Mucosa of descending colon (tissue), 3 donors: ENCODE measurements around the gene SLC25A43. TPM values are rescaled to one million over a fixed set of nuclear protein-coding genes. Genes with fewer than 3 reads are reported as not detected.
A peak's percentile ranks its signal among the peaks of the same experiment; 100 is the strongest.

Experiments used
- ATAC-seq: fragments of 200-7000 bp; cut with Tn5 transposase; one replicate; pipeline ENCODE4 v1.9.1; 2020; ENCODE audit warnings: mild to moderate bottlenecking, moderate library complexity
- DNase-seq, 3 donors: peaks; one replicate each; pipeline ENCODE4 v3.0.0-alpha.2; 2020
- H3K36me3 ChIP-seq: fragments of 200-600 bp; one replicate; pipeline ENCODE4 v1.8.0; 2021; ENCODE audit warnings: low read depth, mild to moderate bottlenecking
- H3K4me1 ChIP-seq: fragments of 200-600 bp; one replicate; pipeline ENCODE4 v1.8.0; 2021; ENCODE audit warnings: low read depth, mild to moderate bottlenecking
- H3K4me3 ChIP-seq: fragments of 200-600 bp; one replicate; pipeline ENCODE4 v1.8.0; 2021; ENCODE audit warnings: mild to moderate bottlenecking
- H3K9me3 ChIP-seq: fragments of 200-600 bp; one replicate; pipeline ENCODE4 v1.8.0; 2021; ENCODE audit warnings: mild to moderate bottlenecking
- intact Hi-C, 2 donors: fragments of 100-400 bp; cut with DNase I in 1 of 2; cut with micrococcal nuclease in 1 of 2; formaldehyde crosslinking; loops; one replicate each; pipeline versions ENCODE4 v1.11.0 to v1.11.1; 2022; cut with DNase I, micrococcal nuclease
- total RNA-seq, 3 donors: library from RNA; stranded (reverse); fragmentation: NEBNext Ultra II Directional in 2 of 3; extraction: Animal tissue kit (Norgen Biotek cat#: 25700) in 2 of 3; gene quantifications; one replicate each; pipeline versions ENCODE4 v1.2.1 to v1.2.4, GENCODE V29; 2021 to 2023
- TF ChIP-seq, protein P1 (sequence below): fragments of 200-600 bp; IDR thresholded peaks from one replicate; pipeline ENCODE4 v1.8.0; 2022; ENCODE audit warnings: antibody characterized with exemption, mild to moderate bottlenecking
- donor health status: DM: no; HTN: no; CAD: no; lungs with moderate emphysema.
- donor health status: DM: no; HTN: no; CAD: no.
- donor health status: DM: no; HTN: yes; CAD: no.

The SLC25A43 gene
- total RNA-seq, 3 donors from 2014 or later, result 19.3 to 31.2 (median 23.3) TPM

- Histone ChIP-seq H3K9me3 (no peaks in the 10 kb centered on the region), H3K36me3 (no peaks in the 10 kb centered on the region), H3K4me1 (peaks cover 3% of the 10 kb centered on the region), H3K4me3 (no peak overlapping the region)
- ATAC-seq (no peak), DNase-seq (no peak)
- TF ChIP-seq, protein P1, sequence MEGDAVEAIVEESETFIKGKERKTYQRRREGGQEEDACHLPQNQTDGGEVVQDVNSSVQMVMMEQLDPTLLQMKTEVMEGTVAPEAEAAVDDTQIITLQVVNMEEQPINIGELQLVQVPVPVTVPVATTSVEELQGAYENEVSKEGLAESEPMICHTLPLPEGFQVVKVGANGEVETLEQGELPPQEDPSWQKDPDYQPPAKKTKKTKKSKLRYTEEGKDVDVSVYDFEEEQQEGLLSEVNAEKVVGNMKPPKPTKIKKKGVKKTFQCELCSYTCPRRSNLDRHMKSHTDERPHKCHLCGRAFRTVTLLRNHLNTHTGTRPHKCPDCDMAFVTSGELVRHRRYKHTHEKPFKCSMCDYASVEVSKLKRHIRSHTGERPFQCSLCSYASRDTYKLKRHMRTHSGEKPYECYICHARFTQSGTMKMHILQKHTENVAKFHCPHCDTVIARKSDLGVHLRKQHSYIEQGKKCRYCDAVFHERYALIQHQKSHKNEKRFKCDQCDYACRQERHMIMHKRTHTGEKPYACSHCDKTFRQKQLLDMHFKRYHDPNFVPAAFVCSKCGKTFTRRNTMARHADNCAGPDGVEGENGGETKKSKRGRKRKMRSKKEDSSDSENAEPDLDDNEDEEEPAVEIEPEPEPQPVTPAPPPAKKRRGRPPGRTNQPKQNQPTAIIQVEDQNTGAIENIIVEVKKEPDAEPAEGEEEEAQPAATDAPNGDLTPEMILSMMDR, result no peak
- intact Hi-C loops, result no loop called here
These were observed 98.0 kb downstream of the SLC25A43 start for GRCh38 chrX:119497185-119497584.

DNA sequence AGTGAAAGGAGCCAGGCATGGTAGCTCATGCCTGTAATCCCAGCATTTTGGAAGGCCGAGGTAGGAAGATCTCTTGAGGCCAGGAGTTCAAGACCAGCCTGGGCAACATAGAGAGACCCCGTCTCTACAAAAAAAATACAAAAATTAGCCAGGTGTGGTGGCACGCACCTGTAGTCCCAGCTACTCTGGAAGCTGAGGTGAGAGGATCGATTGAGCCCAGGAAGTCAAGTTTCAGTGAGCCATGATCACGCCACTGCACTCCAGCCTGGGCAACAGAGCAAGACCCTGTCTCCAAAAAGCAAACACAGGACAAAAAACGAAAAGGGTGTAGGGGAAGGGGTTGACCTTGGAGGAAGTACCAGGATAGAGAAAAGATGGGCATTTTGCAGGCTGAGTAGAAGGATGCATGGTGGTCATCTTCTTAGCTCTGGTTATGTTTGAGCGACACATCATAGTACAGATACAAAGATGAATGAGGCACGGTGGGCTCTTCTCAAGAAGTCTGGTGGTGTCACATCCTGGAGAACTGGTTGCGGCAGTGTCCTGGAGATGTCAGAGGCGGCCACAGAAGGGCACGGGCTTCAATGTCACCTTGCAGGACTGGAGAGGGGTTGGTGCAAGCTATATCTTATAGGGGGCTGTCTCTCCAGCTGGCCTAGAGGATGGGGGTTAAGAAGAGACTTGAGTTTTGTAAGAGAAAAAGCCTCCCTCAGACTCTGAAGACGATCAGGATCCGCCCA is 101.1 kb downstream of the SLC25A43 start:
- TF ChIP-seq, protein P1, result no peak
- intact Hi-C loops, result no loop called here
- Histone ChIP-seq H3K9me3 (no peaks in the 10 kb centered on the region), H3K4me1 (peaks cover 3% of the 10 kb centered on the region), H3K4me3 (no peak overlapping the region), H3K36me3 (no peaks in the 10 kb centered on the region)
- DNase-seq (no peak), ATAC-seq (no peak)

GRCh38 chrX:119501511-119502148 is 102.5 kb downstream of the SLC25A43 start:
- H3K4me3 ChIP-seq, result no peak overlapping the region
- ATAC-seq, result peak; percentile 47
- TF ChIP-seq, protein P1, result no peak
- no peak for DNase-seq
- intact Hi-C loops, result no loop called here
- no peaks in the 10 kb centered on the region for H3K9me3 ChIP-seq
- H3K4me1 ChIP-seq, result no peaks in the 10 kb centered on the region
- no peaks in the 10 kb centered on the region for H3K36me3 ChIP-seq

DNA sequence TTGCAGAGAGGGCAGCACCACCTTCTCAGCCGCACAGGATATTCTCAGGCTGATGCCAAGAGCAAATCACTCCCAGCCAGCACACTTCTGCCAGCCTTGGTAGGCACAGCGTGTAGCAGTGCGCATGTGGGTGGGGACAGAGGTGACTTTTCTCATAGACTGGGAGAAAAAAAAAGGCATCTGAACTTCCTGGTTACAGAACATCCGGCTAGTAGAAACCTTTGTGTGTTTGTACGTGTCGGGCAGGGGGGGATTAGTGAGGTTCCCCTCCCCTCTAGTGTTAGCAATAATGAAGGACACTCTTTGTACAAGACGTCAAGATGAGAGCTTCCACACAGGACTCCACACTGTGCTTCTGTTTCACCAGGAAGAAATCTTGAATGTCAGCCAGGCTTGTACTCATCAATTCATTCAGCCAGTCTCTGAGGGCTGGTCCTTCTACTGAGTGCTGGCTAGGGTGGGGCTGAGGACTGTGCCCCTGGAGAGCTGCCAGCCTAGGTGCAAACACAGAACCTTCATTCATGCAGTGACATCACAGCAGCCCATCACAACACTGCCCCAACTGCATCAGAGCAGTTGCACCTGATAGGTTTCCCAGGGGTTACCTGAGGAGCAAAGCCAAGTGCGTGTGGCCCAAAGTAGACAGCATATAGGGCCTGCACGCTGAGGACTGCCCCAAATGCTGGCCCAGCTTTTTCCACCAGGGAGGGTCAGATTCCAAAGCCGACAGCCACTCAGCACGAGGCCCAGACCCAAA is 103.8 kb downstream of the SLC25A43 start:
- intact Hi-C loops, result no loop called here
- no peaks in the 10 kb centered on the region for H3K36me3 ChIP-seq
- no peak overlapping the region for H3K4me3 ChIP-seq
- TF ChIP-seq, protein P1, result no peak
- ATAC-seq (peak; percentile 81), DNase-seq (peak; percentile 79 to 84 (median 82))
- no peaks in the 10 kb centered on the region for H3K4me1 ChIP-seq
- H3K9me3 ChIP-seq, result no peaks in the 10 kb centered on the region

DNA sequence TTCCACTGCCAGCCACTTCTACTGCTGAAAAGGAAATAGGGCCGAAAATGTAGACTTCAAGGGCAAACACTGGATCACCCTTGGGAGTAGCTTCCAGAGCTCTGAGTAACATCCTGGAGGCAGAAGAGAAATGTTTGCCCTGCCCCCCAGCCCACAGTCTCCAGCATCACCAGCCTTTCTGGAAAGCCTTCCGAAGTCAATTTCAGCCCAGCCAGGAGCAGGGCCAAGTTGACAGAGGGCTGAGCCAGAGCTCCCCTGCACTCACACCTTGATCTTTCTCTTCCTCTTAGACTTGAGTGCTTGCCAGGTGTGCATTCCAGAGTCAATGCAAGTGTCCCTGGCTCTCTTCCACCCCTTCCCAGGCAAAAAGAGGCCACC is 104.3 kb downstream of the SLC25A43 start:
- Histone ChIP-seq H3K4me3 (no peak overlapping the region), H3K4me1 (no peaks in the 10 kb centered on the region), H3K36me3 (no peaks in the 10 kb centered on the region), H3K9me3 (no peaks in the 10 kb centered on the region)
- TF ChIP-seq, protein P1, result no peak
- intact Hi-C loops, result no loop called here
- DNase-seq (peak; percentile 59 to 61 (median 59)), ATAC-seq (peak; percentile 58)

Other genes with a start within 250 kb of the SLC25A43 start
- gene PGRMC1, start 163.1 kb upstream of the SLC25A43 start, total RNA-seq, result 100 to 1,000 TPM; 102 to 126 (median 114) TPM
- 1,000 to 10,000 TPM in 2 of 3 donors, 100 to 1,000 TPM in 1; 599 to 1,194 (median 1,087) TPM for gene SLC25A5, start 69.1 kb downstream of the SLC25A43 start, total RNA-seq
- 10 to 100 TPM; 22.2 to 25.4 (median 22.9) TPM for gene STEEP1, start 166.1 kb downstream of the SLC25A43 start, total RNA-seq
- gene UBE2A, start 175.2 kb downstream of the SLC25A43 start, total RNA-seq, result 10 to 100 TPM; 72.1 to 81.6 (median 79.4) TPM
- 1 to 10 TPM; 5.7 to 6.3 (median 5.9) TPM for gene NKRF, start 207.1 kb downstream of the SLC25A43 start, total RNA-seq